ENCODE measurements around the gene MSGN1.

Gene MSGN1

DNA sequence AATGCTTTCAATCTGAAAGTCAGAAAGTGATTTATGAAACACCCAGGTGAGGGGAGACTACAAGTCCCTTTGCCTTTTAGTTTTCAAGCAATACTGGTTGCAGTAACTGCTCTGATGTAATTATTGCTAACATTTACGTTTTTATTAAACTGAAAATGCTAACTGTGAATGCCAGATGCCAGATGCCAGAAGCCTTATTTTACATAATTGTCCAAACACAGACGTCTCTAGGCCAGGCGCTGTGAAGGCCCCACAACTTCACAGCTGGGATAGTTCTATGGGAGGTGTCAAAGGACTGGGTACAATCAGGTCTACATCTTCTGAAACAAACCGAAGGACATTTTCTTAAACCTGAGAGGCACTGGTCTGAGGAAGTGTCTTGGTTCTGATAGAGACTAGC is 27.5 kb upstream of the MSGN1 start:
- TF ChIP-seq, protein P1, sequence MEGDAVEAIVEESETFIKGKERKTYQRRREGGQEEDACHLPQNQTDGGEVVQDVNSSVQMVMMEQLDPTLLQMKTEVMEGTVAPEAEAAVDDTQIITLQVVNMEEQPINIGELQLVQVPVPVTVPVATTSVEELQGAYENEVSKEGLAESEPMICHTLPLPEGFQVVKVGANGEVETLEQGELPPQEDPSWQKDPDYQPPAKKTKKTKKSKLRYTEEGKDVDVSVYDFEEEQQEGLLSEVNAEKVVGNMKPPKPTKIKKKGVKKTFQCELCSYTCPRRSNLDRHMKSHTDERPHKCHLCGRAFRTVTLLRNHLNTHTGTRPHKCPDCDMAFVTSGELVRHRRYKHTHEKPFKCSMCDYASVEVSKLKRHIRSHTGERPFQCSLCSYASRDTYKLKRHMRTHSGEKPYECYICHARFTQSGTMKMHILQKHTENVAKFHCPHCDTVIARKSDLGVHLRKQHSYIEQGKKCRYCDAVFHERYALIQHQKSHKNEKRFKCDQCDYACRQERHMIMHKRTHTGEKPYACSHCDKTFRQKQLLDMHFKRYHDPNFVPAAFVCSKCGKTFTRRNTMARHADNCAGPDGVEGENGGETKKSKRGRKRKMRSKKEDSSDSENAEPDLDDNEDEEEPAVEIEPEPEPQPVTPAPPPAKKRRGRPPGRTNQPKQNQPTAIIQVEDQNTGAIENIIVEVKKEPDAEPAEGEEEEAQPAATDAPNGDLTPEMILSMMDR (IDR thresholded peaks at IDR 0.05; ENCODE audit: borderline replicate concordance, insufficient read depth, low read depth, low read length) = no peak
- H3K4me3 ChIP-seq (ENCODE audit: low read depth, low read length) = no peak overlapping the region

DNA sequence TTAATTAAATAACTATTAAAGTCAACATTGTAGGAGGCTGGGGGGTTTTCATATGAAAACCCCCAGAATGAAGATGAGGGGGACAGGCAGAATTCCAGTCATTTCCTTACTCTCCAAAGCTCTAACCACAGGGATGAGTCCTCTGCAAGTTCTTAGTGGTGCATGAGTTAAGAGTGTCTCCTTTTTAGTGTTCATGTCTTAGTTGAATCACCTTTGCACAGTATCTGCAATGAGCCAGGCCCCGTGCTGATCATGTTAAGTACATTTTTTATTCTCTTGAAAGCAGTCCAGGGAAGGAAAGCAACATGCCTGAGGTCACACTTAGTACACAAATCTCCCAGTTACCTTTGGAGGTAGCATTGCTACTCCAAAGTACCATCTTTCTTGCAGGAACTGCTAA is 25.7 kb upstream of the MSGN1 start:
- TF ChIP-seq, protein P1 (IDR thresholded peaks at IDR 0.05; ENCODE audit: borderline replicate concordance, insufficient read depth, low read depth, low read length) = no peak
- no peak overlapping the region for H3K4me3 ChIP-seq (ENCODE audit: low read depth, low read length)

DNA sequence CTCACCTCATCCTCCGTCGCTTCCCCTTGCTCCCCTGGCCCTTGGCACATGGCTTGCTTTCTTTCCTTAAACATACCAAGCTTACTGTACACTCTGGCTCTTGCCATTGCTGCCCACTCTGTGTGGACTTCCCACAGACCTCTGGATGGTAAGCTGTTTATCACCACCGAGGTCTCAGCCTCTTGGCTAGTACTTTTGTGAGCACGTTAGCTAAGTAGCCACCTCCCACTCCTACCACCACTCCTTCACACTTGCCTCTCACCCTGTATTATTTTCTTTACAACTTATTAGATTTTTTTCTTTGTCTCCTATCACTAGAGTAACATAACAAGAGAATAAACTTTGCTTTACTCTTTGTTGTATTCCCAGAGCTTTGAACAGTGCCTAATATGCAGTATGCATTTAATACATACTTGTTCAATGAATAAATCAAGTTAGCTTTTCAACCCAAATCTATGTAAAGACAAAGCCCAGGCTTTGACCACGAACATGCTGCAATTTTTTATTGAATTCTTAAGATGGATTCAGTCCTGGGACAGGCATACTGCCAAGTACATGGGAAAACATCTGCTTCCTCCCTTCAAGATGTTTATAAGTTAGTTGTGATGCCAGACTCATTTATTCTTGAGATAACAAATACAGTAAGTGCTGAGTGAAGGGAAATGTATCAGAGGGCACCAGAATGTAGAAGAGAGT is 25.0 kb upstream of the MSGN1 start:
- H3K4me3 ChIP-seq (ENCODE audit: low read depth, low read length) = no peak overlapping the region
- TF ChIP-seq, protein P1 (IDR thresholded peaks at IDR 0.05; ENCODE audit: borderline replicate concordance, insufficient read depth, low read depth, low read length) = no peak

DNA sequence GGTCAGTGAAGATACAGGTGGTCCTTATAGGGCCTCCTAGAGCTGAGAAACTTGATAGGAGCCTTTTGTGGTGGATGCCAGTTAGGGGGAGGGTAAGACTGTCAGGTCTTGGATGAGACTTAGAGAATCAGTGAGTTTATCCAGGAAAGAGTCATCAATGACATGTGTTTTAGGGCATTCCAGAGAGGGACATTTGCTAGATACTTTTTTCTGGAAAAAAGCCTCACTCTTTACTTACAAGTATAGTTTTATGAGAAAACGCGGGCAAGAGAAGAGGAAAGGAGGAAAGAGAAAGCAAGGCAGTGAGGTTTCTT is 24.5 kb upstream of the MSGN1 start:
- TF ChIP-seq, protein P1 (IDR thresholded peaks at IDR 0.05; ENCODE audit: borderline replicate concordance, insufficient read depth, low read depth, low read length) = no peak
- H3K4me3 ChIP-seq (ENCODE audit: low read depth, low read length) = no peak overlapping the region

DNA sequence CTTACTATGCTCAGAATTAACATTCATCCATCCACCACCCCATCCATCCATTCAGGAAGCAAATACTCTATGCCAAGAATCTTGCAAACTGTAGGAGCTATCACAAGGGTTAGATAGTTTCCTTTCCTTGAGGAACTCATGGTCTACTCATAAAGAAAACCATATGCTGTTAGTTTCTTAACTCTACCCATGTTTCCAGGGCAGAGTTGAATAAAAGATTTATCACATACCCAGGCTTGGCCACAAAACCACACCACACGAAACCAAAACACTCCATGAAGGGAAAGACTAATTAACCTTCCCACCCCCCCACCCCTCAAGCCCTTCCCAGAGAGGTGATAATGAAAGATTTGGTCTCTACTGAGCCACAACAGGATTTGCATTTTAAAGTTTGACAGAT is 23.7 kb upstream of the MSGN1 start:
- TF ChIP-seq, protein P1 (IDR thresholded peaks at IDR 0.05; ENCODE audit: borderline replicate concordance, insufficient read depth, low read depth, low read length) = no peak
- no peak overlapping the region for H3K4me3 ChIP-seq (ENCODE audit: low read depth, low read length)

DNA sequence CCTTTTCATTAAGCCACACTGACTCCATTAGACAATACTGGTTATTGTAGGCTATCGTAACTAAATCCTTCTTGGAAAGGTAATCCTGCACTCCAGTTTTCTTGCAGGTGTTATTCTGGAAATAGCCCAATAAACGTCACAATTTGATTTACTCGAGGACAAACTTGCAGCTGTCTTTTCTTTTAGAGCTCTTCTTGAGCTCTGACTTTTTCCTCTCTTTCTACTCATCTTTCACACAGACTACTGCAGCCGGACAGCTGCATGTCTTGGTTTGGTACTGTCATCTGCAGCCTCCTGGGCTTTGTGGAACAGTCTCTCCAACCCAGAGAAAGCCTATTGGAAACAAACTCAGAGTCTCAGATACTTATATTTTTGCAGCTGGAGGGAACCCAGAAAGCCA is 23.0 kb upstream of the MSGN1 start:
- H3K4me3 ChIP-seq (ENCODE audit: low read depth, low read length) = no peak overlapping the region
- TF ChIP-seq, protein P1 (IDR thresholded peaks at IDR 0.05; ENCODE audit: borderline replicate concordance, insufficient read depth, low read depth, low read length) = no peak

DNA sequence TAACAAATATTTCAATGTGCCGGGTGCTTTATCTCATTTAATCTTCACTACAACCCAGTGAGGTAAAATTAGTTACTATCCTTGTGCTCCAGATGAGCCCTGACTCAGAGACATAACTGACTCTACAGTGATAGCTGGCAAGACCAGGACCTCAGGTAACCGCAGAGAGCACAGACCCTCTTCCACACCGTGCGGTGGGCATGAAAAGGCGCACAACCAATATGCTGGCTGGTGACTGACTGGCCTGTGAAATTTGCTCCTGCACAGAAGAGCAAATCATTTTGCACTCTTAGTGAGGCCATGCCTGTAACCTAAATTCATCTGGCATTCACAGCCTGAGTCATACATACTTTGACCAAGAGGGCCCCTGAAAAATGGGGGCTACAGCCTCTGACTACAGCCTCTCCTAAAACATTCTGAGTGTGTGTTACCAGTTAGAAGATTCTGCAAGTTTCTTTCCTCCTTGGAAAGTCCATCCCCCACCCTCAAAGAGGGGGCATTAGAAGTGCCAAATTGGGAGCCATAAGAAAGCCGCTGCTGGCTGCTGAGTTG is 22.4 kb upstream of the MSGN1 start:
- H3K4me3 ChIP-seq (ENCODE audit: low read depth, low read length) = no peak overlapping the region
- TF ChIP-seq, protein P1 (IDR thresholded peaks at IDR 0.05; ENCODE audit: borderline replicate concordance, insufficient read depth, low read depth, low read length) = no peak
